ENCODE measurements around the gene TAF11L11. TPM values are rescaled to one million over a fixed set of nuclear protein-coding genes. Genes with fewer than 3 reads are reported as not detected.
"Not testable (repeated sequence)": the region's sequence is repeated elsewhere in the genome, so short reads cannot be mapped to it uniquely, and the experiment has no call there.

The TAF11L11 gene
- total RNA-seq, 1 experiment from 2014 or later = not detected

DNA sequence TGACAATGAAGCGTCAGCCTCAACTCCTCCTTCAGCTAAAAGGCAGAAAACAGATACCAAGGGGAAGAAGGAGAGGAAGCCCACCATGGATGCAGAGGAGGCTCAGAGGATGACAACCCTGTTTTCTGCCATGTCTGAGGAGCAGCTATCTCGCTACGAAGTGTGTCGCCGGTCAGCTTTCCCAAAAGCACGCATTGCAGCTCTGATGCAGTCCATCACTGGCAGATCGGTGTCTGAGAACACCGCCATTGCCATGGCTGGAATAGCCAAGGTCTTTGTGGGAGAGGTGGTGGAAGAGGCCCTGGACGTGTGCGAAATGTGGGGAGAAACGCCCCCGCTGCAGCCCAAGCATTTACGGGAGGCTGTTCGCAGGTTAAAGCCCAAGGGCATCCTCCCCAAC, 968 bp downstream of the TAF11L11 start:
- no peaks in the 10 kb centered on the region for H3K27me3 Mint-ChIP-seq (ENCODE audit: low read depth)
- WGBS (ENCODE audit: extremely low coverage, insufficient read length, low lambda C conversion rate) = no CpG with 5 or more reads among the region's 14 CpGs

DNA sequence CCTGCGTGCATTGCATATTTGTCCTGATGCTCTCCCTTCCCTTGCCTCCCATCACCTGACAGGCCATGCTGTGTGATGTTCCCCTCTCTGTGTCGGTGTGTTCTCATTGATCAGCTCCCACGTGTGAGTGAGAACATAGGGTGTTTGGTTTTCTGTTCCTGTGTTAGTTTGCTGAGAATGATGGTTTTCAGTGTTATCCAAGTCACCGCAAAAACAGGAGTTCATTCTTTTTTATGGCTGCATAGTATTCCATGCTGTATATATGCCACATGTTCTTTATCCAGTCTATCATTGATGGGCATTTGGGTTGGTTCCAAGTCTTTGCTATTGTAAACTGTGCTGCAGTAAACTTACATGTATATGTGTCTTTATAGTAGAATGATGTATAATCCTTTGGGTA, 3.5 kb downstream of the TAF11L11 start:
- H3K56ac ChIP-seq (ENCODE audit: insufficient read length, low read depth, low read length); DNase-seq; H3K4ac ChIP-seq (ENCODE audit: low read depth, low read length); H3K9ac ChIP-seq (ENCODE audit: extremely low read depth, insufficient read length, low read length); H2BK5ac ChIP-seq (ENCODE audit: insufficient read length, low read length); H3K4me1 Mint-ChIP-seq; H4K8ac ChIP-seq (replicated peaks; ENCODE audit: insufficient read length, low read depth, low read length); H4K91ac ChIP-seq (ENCODE audit: insufficient read length, low read depth, low read length); H4K5ac ChIP-seq (ENCODE audit: insufficient read length, low read depth, low read length); H2BK12ac ChIP-seq (ENCODE audit: insufficient read length, low read depth, low read length); H3K27ac ChIP-seq (ENCODE audit: insufficient read length, low read depth, low read length); H3K9me3 Mint-ChIP-seq; H3K23me2 ChIP-seq (ENCODE audit: insufficient read length, low read depth, low read length, poor library complexity, severe bottlenecking); H2AFZ ChIP-seq (ENCODE audit: low read length); H3K27ac Mint-ChIP-seq; H2BK20ac ChIP-seq (ENCODE audit: low read depth, low read length, poor library complexity, severe bottlenecking); H3K18ac ChIP-seq (ENCODE audit: insufficient read length, low read depth, low read length); H3K79me2 ChIP-seq (ENCODE audit: insufficient read depth, low read length); H3K27me3 Mint-ChIP-seq (ENCODE audit: low read depth); H3K14ac ChIP-seq (ENCODE audit: insufficient read depth, low read length); H3K79me1 ChIP-seq (ENCODE audit: insufficient read depth, low read depth, low read length, poor library complexity, severe bottlenecking); H3K27me3 ChIP-seq (ENCODE audit: insufficient read depth, low read length); H3K4me2 ChIP-seq (ENCODE audit: insufficient read depth, insufficient read length, low read length); H3K4me1 ChIP-seq (ENCODE audit: insufficient read depth, low read length); H2BK120ac ChIP-seq (ENCODE audit: low read depth, low read length, poor library complexity, severe bottlenecking); H4K20me1 ChIP-seq (ENCODE audit: control insufficient read depth, insufficient read depth, insufficient read length); H2BK15ac ChIP-seq (ENCODE audit: low read depth, low read length); H3K36me3 Mint-ChIP-seq (ENCODE audit: insufficient read depth in 1 of 3, low read depth in 3 of 3); H2AK5ac ChIP-seq (ENCODE audit: insufficient read length, low read length); H3K9me3 ChIP-seq (ENCODE audit: control insufficient read depth, low read depth, low read length); H3K23ac ChIP-seq (ENCODE audit: insufficient read length, low read depth, low read length); H3T11ph ChIP-seq (ENCODE audit: low read length): not testable (repeated sequence)
- no CpG with 5 or more reads among the region's 4 CpGs for WGBS (ENCODE audit: extremely low coverage, insufficient read length, low lambda C conversion rate)
- H3K4me3 Mint-ChIP-seq = peak overlapping the region in 1 of 2 experiments; percentile 45; a peak in 1 of 5 replicates

More for the DNA sequence above, 968 bp downstream of the TAF11L11 start:
- Mint-ChIP-seq H3K4me3 (no peak overlapping the region), H3K9me3 (no peaks in the 10 kb centered on the region), H3K27ac (no peak overlapping the region), H3K36me3 (ENCODE audit: insufficient read depth in 1 of 3, low read depth in 3 of 3) (no peaks in the 10 kb centered on the region), H3K4me1 (peaks cover 0 to 3% of the 10 kb centered on the region in 2 experiments; a peak in 1 of 4 replicates)
- Histone ChIP-seq H3K4me2 (ENCODE audit: insufficient read depth, insufficient read length, low read length) (no peak overlapping the region), H4K91ac (ENCODE audit: insufficient read length, low read depth, low read length) (no peak overlapping the region), H3K4ac (ENCODE audit: low read depth, low read length) (no peak overlapping the region), H2BK15ac (ENCODE audit: low read depth, low read length) (no peak overlapping the region), H3T11ph (ENCODE audit: low read length) (no peak overlapping the region), H3K9ac (ENCODE audit: extremely low read depth, insufficient read length, low read length) (no peak overlapping the region), H4K5ac (ENCODE audit: insufficient read length, low read depth, low read length) (no peak overlapping the region), H2AFZ (ENCODE audit: low read length) (no peak overlapping the region), H4K8ac (replicated peaks; ENCODE audit: insufficient read length, low read depth, low read length) (no peak overlapping the region), H2BK20ac (ENCODE audit: low read depth, low read length, poor library complexity, severe bottlenecking) (no peak overlapping the region), H3K27ac (ENCODE audit: insufficient read length, low read depth, low read length) (no peak overlapping the region), H3K4me1 (ENCODE audit: insufficient read depth, low read length) (no peaks in the 10 kb centered on the region), H3K23me2 (ENCODE audit: insufficient read length, low read depth, low read length, poor library complexity, severe bottlenecking) (no peaks in the 10 kb centered on the region), H3K56ac (ENCODE audit: insufficient read length, low read depth, low read length) (no peak overlapping the region), H3K27me3 (ENCODE audit: insufficient read depth, low read length) (no peaks in the 10 kb centered on the region), H2BK120ac (ENCODE audit: low read depth, low read length, poor library complexity, severe bottlenecking) (no peak overlapping the region), H3K79me2 (ENCODE audit: insufficient read depth, low read length) (no peaks in the 10 kb centered on the region), H3K23ac (ENCODE audit: insufficient read length, low read depth, low read length) (no peak overlapping the region), H4K20me1 (ENCODE audit: control insufficient read depth, insufficient read depth, insufficient read length) (no peaks in the 10 kb centered on the region), H3K79me1 (ENCODE audit: insufficient read depth, low read depth, low read length, poor library complexity, severe bottlenecking) (no peaks in the 10 kb centered on the region), H2AK5ac (ENCODE audit: insufficient read length, low read length) (no peak overlapping the region), H2BK12ac (ENCODE audit: insufficient read length, low read depth, low read length) (no peak overlapping the region), H3K14ac (ENCODE audit: insufficient read depth, low read length) (no peak overlapping the region), H2BK5ac (ENCODE audit: insufficient read length, low read length) (no peak overlapping the region), H3K9me3 (ENCODE audit: control insufficient read depth, low read depth, low read length) (no peaks in the 10 kb centered on the region), H3K18ac (ENCODE audit: insufficient read length, low read depth, low read length) (no peak overlapping the region)
- TF ChIP-seq, protein P1, sequence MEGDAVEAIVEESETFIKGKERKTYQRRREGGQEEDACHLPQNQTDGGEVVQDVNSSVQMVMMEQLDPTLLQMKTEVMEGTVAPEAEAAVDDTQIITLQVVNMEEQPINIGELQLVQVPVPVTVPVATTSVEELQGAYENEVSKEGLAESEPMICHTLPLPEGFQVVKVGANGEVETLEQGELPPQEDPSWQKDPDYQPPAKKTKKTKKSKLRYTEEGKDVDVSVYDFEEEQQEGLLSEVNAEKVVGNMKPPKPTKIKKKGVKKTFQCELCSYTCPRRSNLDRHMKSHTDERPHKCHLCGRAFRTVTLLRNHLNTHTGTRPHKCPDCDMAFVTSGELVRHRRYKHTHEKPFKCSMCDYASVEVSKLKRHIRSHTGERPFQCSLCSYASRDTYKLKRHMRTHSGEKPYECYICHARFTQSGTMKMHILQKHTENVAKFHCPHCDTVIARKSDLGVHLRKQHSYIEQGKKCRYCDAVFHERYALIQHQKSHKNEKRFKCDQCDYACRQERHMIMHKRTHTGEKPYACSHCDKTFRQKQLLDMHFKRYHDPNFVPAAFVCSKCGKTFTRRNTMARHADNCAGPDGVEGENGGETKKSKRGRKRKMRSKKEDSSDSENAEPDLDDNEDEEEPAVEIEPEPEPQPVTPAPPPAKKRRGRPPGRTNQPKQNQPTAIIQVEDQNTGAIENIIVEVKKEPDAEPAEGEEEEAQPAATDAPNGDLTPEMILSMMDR (conservative IDR thresholded peaks at IDR 0.05) = no peak
- DNase-seq = no peak
